Breast epithelium (tissue), 4 donors: ENCODE data around the gene HDHD5. TPM values are rescaled to one million over a fixed set of nuclear protein-coding genes. Genes with fewer than 3 reads are reported as not detected.

Experiments used
- DNase-seq, 2 donors: peaks; one replicate each; pipeline ENCODE4 v3.0.0-alpha.2; 2019; ENCODE audit warnings: low spot score in 2 of 2
- H3K27ac ChIP-seq, 2 donors: fragments of 200-600 bp; sonication (generic) in 1 of 2; one replicate each; pipeline ENCODE4 v1.5.1; 2016 to 2019; ENCODE audit warnings: mild to moderate bottlenecking in 1 of 2
- H3K27me3 ChIP-seq, 2 donors: fragments of 200-600 bp; sonication (generic) in 1 of 2; one replicate each; pipeline versions ENCODE4 v1.5.1 to v1.6.0; 2017 to 2019; ENCODE audit warnings: control low read depth in 1 of 2, mild to moderate bottlenecking in 1 of 2
- H3K36me3 ChIP-seq: fragments of 200-600 bp; one replicate; pipeline ENCODE4 v1.5.1; 2019
- H3K4me1 ChIP-seq, 2 donors: fragments of 200-600 bp; sonication (generic); one replicate each; pipeline ENCODE4 v1.5.1; 2016 to 2019; ENCODE audit warnings: control low read depth in 1 of 2
- H3K4me3 ChIP-seq, 3 donors: fragments of 200-600 bp; sonication (generic); 1 replicate in 2 of 3; 2 replicates in 1 of 3; pipeline ENCODE4 v1.5.1; 2016 to 2019; ENCODE audit warnings: mild to moderate bottlenecking in 3 of 3, moderate library complexity in 2 of 3
- H3K9me3 ChIP-seq, 2 donors: fragments of 200-600 bp; sonication (generic) in 1 of 2; one replicate each; pipeline ENCODE4 v1.5.1; 2016 to 2019; ENCODE audit warnings: control low read depth in 1 of 2
- POLR2A ChIP-seq: fragments of 450-650 bp; IDR thresholded peaks from one replicate; pipeline ENCODE4 v1.6.1; 2016; ENCODE audit warnings: antibody characterized with exemption, mild to moderate bottlenecking, moderate library complexity
- POLR2AphosphoS5 ChIP-seq, 3 donors: sonication (generic); formaldehyde crosslinking; IDR thresholded peaks; one replicate each; pipeline ENCODE4 v1.6.1; 2017; ENCODE audit warnings: antibody characterized with exemption in 3 of 3
- intact Hi-C: fragments of 100-400 bp; cut with DNase I; formaldehyde crosslinking; loops from one replicate; pipeline ENCODE4 v1.15.1; 2023; ENCODE audit warnings: low total_unique reads
- total RNA-seq, 3 donors: library from RNA; depleted of rRNA; stranded (reverse); fragments of >200 nt; gene quantifications; one replicate each; pipeline ENCODE4 v1.1.0, GENCODE V29; 2016
- TF ChIP-seq, protein P1 (sequence below), 3 donors: fragments of 450-650 bp; IDR thresholded peaks; one replicate each; pipeline ENCODE4 v1.5.1; 2016 to 2017; ENCODE audit warnings: antibody characterized with exemption in 3 of 3, mild to moderate bottlenecking in 3 of 3, moderate library complexity in 3 of 3

Gene HDHD5
- total RNA-seq, 3 donors from 2014 or later = 42.0 to 54.4 (median 53.8) TPM

- H3K9me3 ChIP-seq = no peaks in the 10 kb centered on the region
- intact Hi-C loops = no loop called here
- H3K36me3 ChIP-seq = no peaks in the 10 kb centered on the region
- no peaks in the 10 kb centered on the region for H3K27me3 ChIP-seq
- no peaks in the 10 kb centered on the region for H3K4me1 ChIP-seq
- H3K4me3 ChIP-seq = no peak overlapping the region
- DNase-seq = no peak
- H3K27ac ChIP-seq = no peak overlapping the region
- TF ChIP-seq, protein P1, sequence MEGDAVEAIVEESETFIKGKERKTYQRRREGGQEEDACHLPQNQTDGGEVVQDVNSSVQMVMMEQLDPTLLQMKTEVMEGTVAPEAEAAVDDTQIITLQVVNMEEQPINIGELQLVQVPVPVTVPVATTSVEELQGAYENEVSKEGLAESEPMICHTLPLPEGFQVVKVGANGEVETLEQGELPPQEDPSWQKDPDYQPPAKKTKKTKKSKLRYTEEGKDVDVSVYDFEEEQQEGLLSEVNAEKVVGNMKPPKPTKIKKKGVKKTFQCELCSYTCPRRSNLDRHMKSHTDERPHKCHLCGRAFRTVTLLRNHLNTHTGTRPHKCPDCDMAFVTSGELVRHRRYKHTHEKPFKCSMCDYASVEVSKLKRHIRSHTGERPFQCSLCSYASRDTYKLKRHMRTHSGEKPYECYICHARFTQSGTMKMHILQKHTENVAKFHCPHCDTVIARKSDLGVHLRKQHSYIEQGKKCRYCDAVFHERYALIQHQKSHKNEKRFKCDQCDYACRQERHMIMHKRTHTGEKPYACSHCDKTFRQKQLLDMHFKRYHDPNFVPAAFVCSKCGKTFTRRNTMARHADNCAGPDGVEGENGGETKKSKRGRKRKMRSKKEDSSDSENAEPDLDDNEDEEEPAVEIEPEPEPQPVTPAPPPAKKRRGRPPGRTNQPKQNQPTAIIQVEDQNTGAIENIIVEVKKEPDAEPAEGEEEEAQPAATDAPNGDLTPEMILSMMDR (IDR thresholded peaks at IDR 0.05) = no peak
- TF ChIP-seq POLR2AphosphoS5 (IDR thresholded peaks at IDR 0.05) (no peak), POLR2A (no peak)
These were observed 53.6 kb downstream of the HDHD5 start for GRCh38 chr22:17105143-17106129.

DNA sequence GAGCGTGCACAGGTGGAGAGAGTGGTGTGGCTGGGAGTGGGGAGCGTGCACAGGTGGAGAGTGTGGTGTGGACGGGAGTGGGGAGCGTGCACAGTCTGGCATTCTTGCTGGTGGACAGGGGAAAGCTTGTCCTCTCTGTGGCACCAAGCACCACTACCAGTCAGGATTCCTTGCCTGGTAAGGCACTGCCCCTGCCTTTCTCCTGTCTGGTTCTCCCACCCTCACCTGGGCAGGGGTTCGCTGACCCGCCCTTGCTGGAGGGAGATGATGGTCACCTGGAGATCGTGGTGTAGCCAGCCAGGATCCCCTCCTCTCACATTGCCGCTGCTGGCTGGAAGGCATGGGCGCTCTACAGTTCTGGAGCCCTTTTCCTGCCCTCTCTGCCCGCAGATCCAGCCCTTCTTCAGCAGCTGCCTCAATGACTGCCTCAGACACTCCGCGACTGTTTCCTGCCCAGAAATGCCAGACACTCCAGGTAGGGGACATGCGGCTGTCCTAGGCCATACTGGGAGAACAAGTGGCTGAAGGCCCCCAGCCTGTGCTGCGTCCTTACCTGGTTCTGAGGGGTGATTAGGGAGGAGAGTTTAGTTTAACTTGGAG is 54.6 kb downstream of the HDHD5 start:
- H3K4me1 ChIP-seq = no peaks in the 10 kb centered on the region
- DNase-seq = no peak
- no peak overlapping the region for H3K27ac ChIP-seq
- no peak for TF ChIP-seq POLR2A
- TF ChIP-seq POLR2AphosphoS5 (IDR thresholded peaks at IDR 0.05) = no peak
- TF ChIP-seq, protein P1 (IDR thresholded peaks at IDR 0.05) = no peak
- intact Hi-C loops = no loop called here
- H3K27me3 ChIP-seq = no peaks in the 10 kb centered on the region
- no peaks in the 10 kb centered on the region for H3K36me3 ChIP-seq
- no peaks in the 10 kb centered on the region for H3K9me3 ChIP-seq
- H3K4me3 ChIP-seq = no peak overlapping the region

DNA sequence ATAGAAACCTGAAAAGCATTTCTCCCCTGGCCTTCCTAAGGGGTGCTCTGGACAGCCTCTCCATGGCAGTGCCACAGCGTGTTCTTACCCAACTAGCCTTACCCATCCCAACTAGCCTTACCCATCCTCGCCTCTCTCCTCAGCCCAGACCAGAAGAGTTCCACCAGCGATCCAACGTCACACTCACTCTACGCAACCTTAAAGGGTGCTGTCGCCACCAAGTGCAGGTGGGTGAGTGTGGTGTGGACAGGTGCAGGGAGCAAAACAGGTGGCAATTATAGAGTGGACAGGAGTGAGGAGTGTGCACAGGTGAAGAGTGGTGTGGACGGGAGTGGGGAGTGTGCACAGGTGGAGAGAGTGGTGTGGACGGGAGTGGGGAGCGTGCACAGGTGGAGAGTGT is 55.7 kb downstream of the HDHD5 start:
- no peaks in the 10 kb centered on the region for H3K9me3 ChIP-seq
- TF ChIP-seq, protein P1 (IDR thresholded peaks at IDR 0.05) = no peak
- no peak for TF ChIP-seq POLR2A
- TF ChIP-seq POLR2AphosphoS5 (IDR thresholded peaks at IDR 0.05) = no peak
- no peaks in the 10 kb centered on the region for H3K4me1 ChIP-seq
- no peak for DNase-seq
- H3K36me3 ChIP-seq = peaks cover 8% of the 10 kb centered on the region
- no peaks in the 10 kb centered on the region for H3K27me3 ChIP-seq
- intact Hi-C loops = no loop called here
- no peak overlapping the region for H3K4me3 ChIP-seq
- no peak overlapping the region for H3K27ac ChIP-seq

DNA sequence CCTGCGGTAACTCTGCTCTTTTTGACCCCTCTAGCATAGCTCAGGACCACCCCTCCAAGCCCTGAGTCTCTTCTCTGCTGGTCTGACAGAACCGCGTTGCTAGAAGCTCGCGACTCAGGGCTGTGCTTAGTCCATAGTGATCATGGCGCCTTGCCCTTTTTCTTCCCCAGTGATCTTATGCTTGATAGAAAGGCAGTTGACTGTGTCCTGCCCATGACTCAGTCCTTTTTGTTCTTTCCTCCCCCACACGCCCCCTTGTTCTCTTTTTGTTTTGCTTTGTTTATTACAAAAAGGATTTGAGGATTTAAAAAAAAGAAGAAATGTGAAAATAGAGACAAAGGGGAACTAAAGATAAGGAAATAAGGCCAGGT is 56.8 kb downstream of the HDHD5 start:
- no peak overlapping the region for H3K4me3 ChIP-seq
- intact Hi-C loops = no loop called here
- no peak for DNase-seq
- H3K27me3 ChIP-seq = no peaks in the 10 kb centered on the region
- H3K27ac ChIP-seq = no peak overlapping the region
- H3K36me3 ChIP-seq = peaks cover 9% of the 10 kb centered on the region
- no peak for TF ChIP-seq POLR2AphosphoS5 (IDR thresholded peaks at IDR 0.05)
- no peak for TF ChIP-seq POLR2A
- TF ChIP-seq, protein P1 (IDR thresholded peaks at IDR 0.05) = no peak
- H3K9me3 ChIP-seq = no peaks in the 10 kb centered on the region
- H3K4me1 ChIP-seq = no peaks in the 10 kb centered on the region
